Activated CD8-positive, alpha-beta memory T cell treated with anti-CD3 and anti-CD28 coated beads, Interleukin-2, amount 50 U/mL, for 48 hours (primary cell): Measurements from ENCODE around the gene C20orf173.
"Not testable (repeated sequence)": the region's sequence is repeated elsewhere in the genome, so short reads cannot be mapped to it uniquely, and the experiment has no call there.

Source experiments
- DNase-seq: peaks from one replicate; pipeline ENCODE4 v3.0.0-alpha.2; 2020

The C20orf173 gene

GRCh38 chr20:35544941-35545340 lies 15.5 kb upstream of the C20orf173 start:
- DNase-seq: not testable (repeated sequence)

GRCh38 chr20:35544436-35544835 lies 15.0 kb upstream of the C20orf173 start:
- DNase-seq: no peak

GRCh38 chr20:35542990-35543389 lies 13.5 kb upstream of the C20orf173 start:
- DNase-seq: no peak

- peak; percentile 98 for DNase-seq
Observed at GRCh38 chr20:35541783-35542662, 12.6 kb upstream of the C20orf173 start, which contains the start of gene ERGIC3. Gene ERGIC3, plus strand, starts transcription at chr20:35542078. Its CDS starts 20 bp downstream, at chr20:35542098.

- DNase-seq: no peak
Observed at GRCh38 chr20:35541118-35541782, 11.8 kb upstream of the C20orf173 start.

GRCh38 chr20:35539756-35540212 lies 10.3 kb upstream of the C20orf173 start:
- no peak for DNase-seq

GRCh38 chr20:35527122-35527769 lies 2.2 kb downstream of the C20orf173 start:
- no peak for DNase-seq

- DNase-seq: no peak
Observed at GRCh38 chr20:35525639-35526038, 3.8 kb downstream of the C20orf173 start.

- no peak for DNase-seq
Observed at GRCh38 chr20:35523298-35523888, 6.1 kb downstream of the C20orf173 start.

- DNase-seq: no peak
Observed at GRCh38 chr20:35518955-35519354, 10.5 kb downstream of the C20orf173 start.

- DNase-seq: not testable (repeated sequence)
Observed at GRCh38 chr20:35517767-35518166, 11.7 kb downstream of the C20orf173 start.

- DNase-seq: no peak
Observed at GRCh38 chr20:35517125-35517524, 12.3 kb downstream of the C20orf173 start.

GRCh38 chr20:35515949-35516645 lies 13.4 kb downstream of the C20orf173 start:
- no peak for DNase-seq

- no peak for DNase-seq
Observed at GRCh38 chr20:35515341-35515740, 14.1 kb downstream of the C20orf173 start.

GRCh38 chr20:35514371-35514932 lies 15.0 kb downstream of the C20orf173 start:
- no peak for DNase-seq

- DNase-seq: no peak
Observed at GRCh38 chr20:35511814-35512420, 17.5 kb downstream of the C20orf173 start.

GRCh38 chr20:35510951-35511735 lies 18.3 kb downstream of the C20orf173 start:
- DNase-seq: no peak

GRCh38 chr20:35508493-35509218 lies 20.8 kb downstream of the C20orf173 start:
- DNase-seq: no peak

- DNase-seq: no peak
Observed at GRCh38 chr20:35506872-35507638, 22.4 kb downstream of the C20orf173 start.
